Erythroblast (primary cell): ENCODE data around the gene KRTAP1-4.
"Not testable (repeated sequence)": the region's sequence is repeated elsewhere in the genome, so short reads cannot be mapped to it uniquely, and the experiment has no call there.

Source experiments
- GATA1 ChIP-seq: IDR thresholded peaks from 2 replicates; pipeline ENCODE4 v1.6.1; 2011; ENCODE audit warnings: low read depth, mild to moderate bottlenecking, control low read depth, low read length, moderate library complexity
- POLR2A ChIP-seq: IDR thresholded peaks from 2 replicates; pipeline ENCODE4 v1.6.1; 2011; ENCODE audit warnings: mild to moderate bottlenecking, low read length

GRCh38 chr17:41065016-41065689 lies 35.2 kb upstream of the KRTAP1-4 start:
- not testable (repeated sequence) for TF ChIP-seq POLR2A, GATA1
